Measurements from ENCODE around the gene FAN1. TPM values are rescaled to one million over a fixed set of nuclear protein-coding genes. Genes with fewer than 3 reads are reported as not detected.

Gene FAN1
- total RNA-seq, 4 donors from 2014 or later: 6.0 to 17.7 (median 10.2) TPM

GRCh38 chr15:30962659-30963058 lies 58.9 kb downstream of the FAN1 start:
- intact Hi-C loops (cut with DNase I): no loop called here
- 90 to 100% methylated on average over 3 of the region's 3 CpGs for WGBS, 2 donors
- Histone ChIP-seq H3K4me3 (no peak overlapping the region), H3K4me1 (peaks cover 3 to 24% (median 9%) of the 10 kb centered on the region in 3 donors), H3K9me3 (no peaks in the 10 kb centered on the region), H3K27me3 (no peaks in the 10 kb centered on the region), H3K27ac (no peak overlapping the region), H3K36me3 (peaks cover 6 to 96% (median 11%) of the 10 kb centered on the region in 3 donors)
- TF ChIP-seq, protein P1, sequence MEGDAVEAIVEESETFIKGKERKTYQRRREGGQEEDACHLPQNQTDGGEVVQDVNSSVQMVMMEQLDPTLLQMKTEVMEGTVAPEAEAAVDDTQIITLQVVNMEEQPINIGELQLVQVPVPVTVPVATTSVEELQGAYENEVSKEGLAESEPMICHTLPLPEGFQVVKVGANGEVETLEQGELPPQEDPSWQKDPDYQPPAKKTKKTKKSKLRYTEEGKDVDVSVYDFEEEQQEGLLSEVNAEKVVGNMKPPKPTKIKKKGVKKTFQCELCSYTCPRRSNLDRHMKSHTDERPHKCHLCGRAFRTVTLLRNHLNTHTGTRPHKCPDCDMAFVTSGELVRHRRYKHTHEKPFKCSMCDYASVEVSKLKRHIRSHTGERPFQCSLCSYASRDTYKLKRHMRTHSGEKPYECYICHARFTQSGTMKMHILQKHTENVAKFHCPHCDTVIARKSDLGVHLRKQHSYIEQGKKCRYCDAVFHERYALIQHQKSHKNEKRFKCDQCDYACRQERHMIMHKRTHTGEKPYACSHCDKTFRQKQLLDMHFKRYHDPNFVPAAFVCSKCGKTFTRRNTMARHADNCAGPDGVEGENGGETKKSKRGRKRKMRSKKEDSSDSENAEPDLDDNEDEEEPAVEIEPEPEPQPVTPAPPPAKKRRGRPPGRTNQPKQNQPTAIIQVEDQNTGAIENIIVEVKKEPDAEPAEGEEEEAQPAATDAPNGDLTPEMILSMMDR (IDR thresholded peaks at IDR 0.05): no peak
- no peak for TF ChIP-seq POLR2A (IDR thresholded peaks at IDR 0.05)
- DNase-seq: no peak

- intact Hi-C loops (cut with DNase I): no loop called here
- H3K4me3 ChIP-seq: no peak overlapping the region
- WGBS, 2 donors: 69 to 74% methylated on average over 3 of the region's 3 CpGs
Observed at GRCh38 chr15:30963681-30964080, 60.0 kb downstream of the FAN1 start.

DNA sequence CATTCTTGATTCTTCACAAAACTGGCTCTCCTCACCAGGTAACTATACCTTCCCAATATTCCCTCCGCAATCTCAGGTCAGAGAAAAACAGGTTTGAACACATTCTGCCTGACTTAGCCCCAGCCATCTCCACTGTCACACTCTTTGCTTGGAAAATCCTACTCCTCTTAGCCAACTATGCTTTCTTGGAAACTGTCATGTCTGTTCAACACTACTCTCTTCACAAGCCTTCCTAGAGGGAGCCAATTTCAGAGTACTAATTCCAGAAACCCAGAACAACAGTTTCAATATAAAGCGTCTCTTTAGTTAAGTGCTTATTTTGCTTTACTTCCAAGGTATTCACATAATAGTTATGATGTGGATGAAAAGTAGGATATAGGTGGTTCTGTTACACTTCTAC lies 66.0 kb downstream of the FAN1 start:
- no peak for DNase-seq
- no peaks in the 10 kb centered on the region for H3K9me3 ChIP-seq
- peaks cover 0 to 96% (median 6%) of the 10 kb centered on the region in 3 donors for H3K36me3 ChIP-seq
- intact Hi-C loops (cut with DNase I): no loop called here
- no peak for TF ChIP-seq POLR2A (IDR thresholded peaks at IDR 0.05)
- TF ChIP-seq, protein P1 (IDR thresholded peaks at IDR 0.05): no peak
- H3K27me3 ChIP-seq: no peaks in the 10 kb centered on the region
- H3K4me1 ChIP-seq: peaks cover 0 to 15% (median 0%) of the 10 kb centered on the region in 3 donors
- H3K27ac ChIP-seq: no peak overlapping the region
- 76 to 87% methylated on average over 2 of the region's 2 CpGs for WGBS, 2 donors
- H3K4me3 ChIP-seq: no peak overlapping the region

More at GRCh38 chr15:30963681-30964080, 60.0 kb downstream of the FAN1 start:
- no peak for DNase-seq
- Histone ChIP-seq H3K27me3 (no peaks in the 10 kb centered on the region), H3K9me3 (no peaks in the 10 kb centered on the region), H3K36me3 (peaks cover 0 to 94% (median 1%) of the 10 kb centered on the region in 3 donors), H3K4me1 (peaks cover 3 to 25% (median 9%) of the 10 kb centered on the region in 3 donors), H3K27ac (no peak overlapping the region)
- no peak for TF ChIP-seq POLR2A (IDR thresholded peaks at IDR 0.05)
- TF ChIP-seq, protein P1 (IDR thresholded peaks at IDR 0.05): no peak

DNA sequence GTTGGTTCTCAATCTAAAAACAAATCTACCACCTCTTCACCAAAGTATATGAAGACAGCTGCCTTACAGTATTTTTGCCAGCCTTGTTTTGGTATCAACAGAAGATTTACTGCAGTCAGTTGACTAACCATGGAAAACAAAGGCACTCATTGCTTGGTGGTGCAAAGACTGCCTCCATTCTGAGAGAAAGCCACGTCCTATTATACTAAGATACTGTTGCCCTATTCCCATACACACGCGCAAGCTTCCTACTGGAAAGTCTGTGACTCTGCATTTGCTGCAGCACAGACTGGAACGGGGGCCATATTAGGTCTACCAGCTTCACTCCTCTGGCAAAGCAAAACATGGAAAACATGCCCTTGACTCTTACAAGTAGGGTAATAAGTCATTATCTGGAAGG lies 69.7 kb downstream of the FAN1 start:
- intact Hi-C loops (cut with DNase I): no loop called here
- Histone ChIP-seq H3K4me3 (no peak overlapping the region), H3K27ac (no peak overlapping the region), H3K36me3 (peaks cover 0 to 92% (median 6%) of the 10 kb centered on the region in 3 donors), H3K27me3 (no peaks in the 10 kb centered on the region), H3K9me3 (no peaks in the 10 kb centered on the region), H3K4me1 (peaks cover 0 to 31% (median 0%) of the 10 kb centered on the region in 3 donors)
- 90 to 95% methylated on average over 4 of the region's 4 CpGs for WGBS, 2 donors
- no peak for TF ChIP-seq POLR2A (IDR thresholded peaks at IDR 0.05)
- TF ChIP-seq, protein P1 (IDR thresholded peaks at IDR 0.05): no peak
- DNase-seq: no peak

GRCh38 chr15:30974112-30974511 lies 70.4 kb downstream of the FAN1 start:
- Histone ChIP-seq H3K4me3 (no peak overlapping the region), H3K36me3 (peaks cover 0 to 90% (median 6%) of the 10 kb centered on the region in 3 donors), H3K27ac (no peak overlapping the region), H3K9me3 (no peaks in the 10 kb centered on the region), H3K27me3 (no peaks in the 10 kb centered on the region), H3K4me1 (peaks cover 0 to 32% (median 0%) of the 10 kb centered on the region in 3 donors)
- intact Hi-C loops (cut with DNase I): no loop called here
- DNase-seq: no peak
- 81 to 87% methylated on average over 5 of the region's 5 CpGs for WGBS, 2 donors
- TF ChIP-seq POLR2A (IDR thresholded peaks at IDR 0.05): no peak
- TF ChIP-seq, protein P1 (IDR thresholded peaks at IDR 0.05): no peak
